ENCODE data around the gene CEP120. TPM values are rescaled to one million over a fixed set of nuclear protein-coding genes. Genes with fewer than 3 reads are reported as not detected.

CEP120 gene
- total and polyA plus RNA-seq, 4 donors = 5.0 to 29.6 (median 12.6) TPM

DNA sequence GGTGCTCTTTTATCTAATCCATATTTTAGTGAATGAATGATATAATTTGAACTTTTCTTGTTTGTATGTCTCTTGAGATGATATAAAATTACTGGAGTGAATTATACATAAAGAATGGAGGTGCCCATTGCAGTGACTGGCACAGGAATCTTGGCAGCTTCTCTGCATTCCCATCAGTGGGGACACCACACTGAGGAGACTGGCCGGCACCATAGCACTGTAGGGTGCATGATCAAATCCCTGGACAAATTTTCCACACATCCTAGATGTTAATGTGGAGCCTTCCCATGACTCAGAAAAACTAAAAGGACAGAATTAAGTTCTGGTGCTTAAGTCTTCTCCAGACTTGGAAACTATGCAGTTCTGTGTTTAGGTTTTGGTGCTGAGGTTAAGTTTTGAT, 124.1 kb downstream of the CEP120 start:
- no peak overlapping the region for H3K4me3 ChIP-seq
- no peak overlapping the region for H3K9ac ChIP-seq (ENCODE audit: insufficient read depth in 1 of 2, low read length in 2 of 2)
- H3K4me1 ChIP-seq (ENCODE audit: control insufficient read depth in 5 of 5, insufficient read depth in 5 of 5, low read length in 5 of 5) = no peaks in the 10 kb centered on the region
- no peaks in the 10 kb centered on the region for H3K27me3 ChIP-seq (ENCODE audit: control insufficient read depth in 3 of 3, insufficient read depth in 3 of 3, low read length in 2 of 3)
- no peak overlapping the region for H3K27ac ChIP-seq (ENCODE audit: low read depth in 1 of 2, low read length in 1 of 2)
- DNase-seq (no peak), ATAC-seq (ENCODE audit: insufficient read depth, low FRiP score) (no peak)
- WGBS, 2 donors = 86 to 89% methylated on average over 1 of the region's 1 CpG
- no peaks in the 10 kb centered on the region for H3K36me3 ChIP-seq (ENCODE audit: control insufficient read depth in 4 of 4, insufficient read depth in 4 of 4, low read length in 4 of 4)
- TF ChIP-seq, protein P1, sequence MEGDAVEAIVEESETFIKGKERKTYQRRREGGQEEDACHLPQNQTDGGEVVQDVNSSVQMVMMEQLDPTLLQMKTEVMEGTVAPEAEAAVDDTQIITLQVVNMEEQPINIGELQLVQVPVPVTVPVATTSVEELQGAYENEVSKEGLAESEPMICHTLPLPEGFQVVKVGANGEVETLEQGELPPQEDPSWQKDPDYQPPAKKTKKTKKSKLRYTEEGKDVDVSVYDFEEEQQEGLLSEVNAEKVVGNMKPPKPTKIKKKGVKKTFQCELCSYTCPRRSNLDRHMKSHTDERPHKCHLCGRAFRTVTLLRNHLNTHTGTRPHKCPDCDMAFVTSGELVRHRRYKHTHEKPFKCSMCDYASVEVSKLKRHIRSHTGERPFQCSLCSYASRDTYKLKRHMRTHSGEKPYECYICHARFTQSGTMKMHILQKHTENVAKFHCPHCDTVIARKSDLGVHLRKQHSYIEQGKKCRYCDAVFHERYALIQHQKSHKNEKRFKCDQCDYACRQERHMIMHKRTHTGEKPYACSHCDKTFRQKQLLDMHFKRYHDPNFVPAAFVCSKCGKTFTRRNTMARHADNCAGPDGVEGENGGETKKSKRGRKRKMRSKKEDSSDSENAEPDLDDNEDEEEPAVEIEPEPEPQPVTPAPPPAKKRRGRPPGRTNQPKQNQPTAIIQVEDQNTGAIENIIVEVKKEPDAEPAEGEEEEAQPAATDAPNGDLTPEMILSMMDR (IDR thresholded peaks at IDR 0.05; ENCODE audit: control extremely low read depth, extremely low read depth) = no peak
- H3K9me3 ChIP-seq (ENCODE audit: control insufficient read depth in 4 of 4, insufficient read depth in 3 of 4, low read length in 3 of 4) = peaks cover 0 to 9% (median 1%) of the 10 kb centered on the region in 4 donors

DNA sequence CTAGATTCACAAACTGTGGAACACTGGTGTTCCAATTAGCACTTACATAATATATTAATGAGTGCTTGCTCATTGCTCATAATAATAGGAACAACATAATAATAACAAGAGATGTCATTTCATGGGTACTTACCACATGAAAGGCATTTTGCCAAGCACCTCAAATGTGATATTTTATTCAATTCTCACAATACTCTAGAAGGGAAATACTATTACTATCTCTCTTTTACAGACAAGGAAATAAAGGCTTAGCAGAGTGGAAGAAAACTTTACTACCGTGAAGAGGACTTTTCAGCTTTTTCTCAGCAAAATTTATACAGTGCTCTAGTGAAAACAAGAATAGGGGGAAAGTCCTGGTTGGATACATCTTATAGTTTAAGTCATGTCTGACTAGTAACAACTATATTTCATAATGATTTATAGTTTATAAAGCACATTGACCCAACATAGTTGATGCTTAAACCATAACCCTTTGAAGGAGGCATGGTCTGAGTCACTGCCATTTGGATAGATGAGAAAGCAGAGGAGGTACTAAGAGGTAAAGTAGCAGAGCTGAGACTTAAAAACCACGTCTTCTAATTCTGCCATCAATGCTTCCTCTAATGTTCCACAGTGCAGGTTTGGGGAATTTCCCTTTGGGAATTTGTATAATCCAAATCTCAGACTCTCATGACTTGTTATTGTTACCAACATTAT, 124.7 kb downstream of the CEP120 start:
- H3K4me3 ChIP-seq = no peak overlapping the region
- H3K27ac ChIP-seq (ENCODE audit: low read depth in 1 of 2, low read length in 1 of 2) = no peak overlapping the region
- no peaks in the 10 kb centered on the region for H3K36me3 ChIP-seq (ENCODE audit: control insufficient read depth in 4 of 4, insufficient read depth in 4 of 4, low read length in 4 of 4)
- H3K9me3 ChIP-seq (ENCODE audit: control insufficient read depth in 4 of 4, insufficient read depth in 3 of 4, low read length in 3 of 4) = peaks cover 0 to 9% (median 1%) of the 10 kb centered on the region in 4 donors
- no peak for DNase-seq
- TF ChIP-seq, protein P1 (IDR thresholded peaks at IDR 0.05; ENCODE audit: control extremely low read depth, extremely low read depth) = no peak
- H3K9ac ChIP-seq (ENCODE audit: insufficient read depth in 1 of 2, low read length in 2 of 2) = no peak overlapping the region
- WGBS, 2 donors = 74 to 85% methylated on average over 2 of the region's 2 CpGs
- no peaks in the 10 kb centered on the region for H3K4me1 ChIP-seq (ENCODE audit: control insufficient read depth in 5 of 5, insufficient read depth in 5 of 5, low read length in 5 of 5)
- no peaks in the 10 kb centered on the region for H3K27me3 ChIP-seq (ENCODE audit: control insufficient read depth in 3 of 3, insufficient read depth in 3 of 3, low read length in 2 of 3)
- no peak for ATAC-seq (ENCODE audit: insufficient read depth, low FRiP score)

- TF ChIP-seq, protein P1 (IDR thresholded peaks at IDR 0.05; ENCODE audit: control extremely low read depth, extremely low read depth) = no peak
- H3K27me3 ChIP-seq (ENCODE audit: control insufficient read depth in 3 of 3, insufficient read depth in 3 of 3, low read length in 2 of 3) = no peaks in the 10 kb centered on the region
- H3K9ac ChIP-seq (ENCODE audit: insufficient read depth in 1 of 2, low read length in 2 of 2) = no peak overlapping the region
- H3K9me3 ChIP-seq (ENCODE audit: control insufficient read depth in 4 of 4, insufficient read depth in 3 of 4, low read length in 3 of 4) = peaks cover 0 to 9% (median 1%) of the 10 kb centered on the region in 4 donors
- H3K36me3 ChIP-seq (ENCODE audit: control insufficient read depth in 4 of 4, insufficient read depth in 4 of 4, low read length in 4 of 4) = no peaks in the 10 kb centered on the region
- H3K4me3 ChIP-seq = no peak overlapping the region
- no peak overlapping the region for H3K27ac ChIP-seq (ENCODE audit: low read depth in 1 of 2, low read length in 1 of 2)
- ATAC-seq (ENCODE audit: insufficient read depth, low FRiP score) (no peak), DNase-seq (no peak)
- no peaks in the 10 kb centered on the region for H3K4me1 ChIP-seq (ENCODE audit: control insufficient read depth in 5 of 5, insufficient read depth in 5 of 5, low read length in 5 of 5)
- 84 to 97% methylated on average over 1 of the region's 1 CpG for WGBS, 2 donors
These were observed 125.3 kb downstream of the CEP120 start for GRCh38 chr5:123297866-123298265.
